HG03342 (cell line): Measurements from ENCODE around the gene POLL.
"Not testable (repeated sequence)": the region's sequence is repeated elsewhere in the genome, so short reads cannot be mapped to it uniquely, and the experiment has no call there.

Source experiments
- ATAC-seq: cut with Tn5 transposase; IDR thresholded peaks from one replicate; pipeline ENCODE4 v1.9.1; 2021; ENCODE audit warnings: mild to moderate bottlenecking, moderate library complexity; ENCODE audit not compliant: unreplicated experiment

The POLL gene

DNA sequence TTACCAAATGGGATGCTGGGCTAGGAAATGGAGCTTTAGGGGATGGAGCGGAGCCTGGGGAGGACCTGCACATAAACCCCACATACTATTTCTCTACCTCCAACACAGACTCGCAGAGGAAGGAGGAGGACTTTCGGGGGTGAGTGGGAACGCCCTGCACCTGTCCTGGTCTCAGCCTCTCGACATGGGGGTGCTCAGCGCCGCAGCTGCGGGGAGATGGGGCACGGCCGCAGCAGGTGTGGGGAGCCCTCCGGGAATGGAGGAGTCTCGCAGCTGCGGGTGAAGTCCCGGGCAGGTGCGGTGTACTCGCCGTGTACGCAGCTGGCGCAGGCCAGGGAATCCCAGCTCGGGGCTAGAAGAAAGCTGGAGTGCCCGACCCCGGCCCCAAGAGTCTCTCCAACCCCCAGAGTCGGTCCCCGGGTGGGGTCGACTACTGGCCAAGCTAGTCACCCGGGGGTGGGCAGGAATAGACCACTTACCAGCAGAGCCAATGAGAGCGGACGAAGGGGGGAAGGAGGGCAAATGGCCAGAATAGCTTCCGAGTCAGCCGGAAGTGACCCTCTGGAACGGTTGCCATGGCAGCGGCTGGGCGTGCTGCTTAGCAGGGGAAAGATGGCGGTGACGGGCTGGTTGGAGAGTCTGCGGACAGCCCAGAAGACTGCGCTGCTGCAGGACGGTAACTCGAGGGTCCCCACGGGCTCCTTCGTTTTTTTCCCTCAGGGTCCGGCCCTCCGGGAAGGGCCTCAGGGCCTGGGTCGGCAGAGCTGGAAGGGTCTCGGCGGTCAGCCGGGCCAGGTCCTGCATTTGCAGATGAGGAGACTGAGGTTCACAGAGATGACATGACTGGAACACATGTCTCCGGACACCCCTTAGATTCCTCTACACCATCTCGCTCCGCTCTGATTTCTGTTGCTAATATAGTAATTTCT, at the start of gene POLL, which contains the start of gene DPCD:
POLL (minus strand) TSS at position 533 of the 929 bp plus-strand sequence. CDS start 897 bp downstream, outside the sequence.
DPCD (plus strand) TSS at position 597 of the 929 bp plus-strand sequence; CDS start at position 613, 16 bp downstream.
- ATAC-seq: peak; percentile 97

DNA sequence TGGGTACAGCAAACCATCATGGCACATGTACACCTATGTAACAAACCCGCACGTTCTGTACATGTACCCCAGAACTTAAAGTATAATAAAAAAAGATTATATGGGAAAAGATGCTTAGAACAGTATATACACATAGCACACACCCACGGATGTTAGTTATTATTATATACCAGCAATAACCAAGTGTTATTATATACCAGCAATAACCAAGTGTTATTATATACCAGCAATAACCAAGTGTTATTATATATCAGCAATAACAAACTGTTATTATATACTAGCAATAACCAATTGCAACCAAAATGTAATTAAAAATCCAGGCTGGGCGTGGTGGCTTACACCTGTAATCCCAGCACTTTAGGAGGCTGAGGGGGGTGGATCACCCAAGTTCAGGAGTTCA, 45.5 kb upstream of the POLL start:
- not testable (repeated sequence) for ATAC-seq

DNA sequence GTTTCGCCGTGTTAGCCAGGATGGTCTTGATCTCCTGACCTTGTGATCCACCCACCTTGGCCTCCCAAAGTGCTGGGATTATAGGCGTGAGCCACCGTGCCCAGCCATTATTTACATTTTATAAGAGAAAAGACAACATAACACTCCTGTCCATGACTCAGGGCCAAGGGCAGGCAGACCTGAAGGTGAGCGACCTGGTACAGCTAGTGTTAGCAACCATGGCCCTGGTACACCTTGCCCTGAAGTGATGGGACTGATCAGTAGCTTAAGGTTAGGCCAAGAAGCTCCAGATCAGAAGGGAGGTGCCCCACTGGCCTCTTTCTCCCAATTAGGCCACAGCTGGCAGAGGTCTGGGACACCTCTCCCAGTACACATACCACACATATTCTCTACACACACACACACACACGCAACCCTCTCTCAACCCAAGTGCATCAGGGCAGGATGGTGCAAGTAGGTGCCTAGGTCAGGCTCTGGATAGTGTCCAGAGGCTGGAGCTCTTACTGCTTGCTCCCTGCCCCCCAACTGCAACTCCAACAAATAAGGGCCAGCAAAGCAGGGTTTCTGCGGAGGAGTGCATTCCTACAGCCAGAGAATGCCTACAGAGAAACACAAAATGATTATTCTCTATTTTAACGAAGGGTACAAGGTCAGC, 43.9 kb upstream of the POLL start:
- no peak for ATAC-seq

DNA sequence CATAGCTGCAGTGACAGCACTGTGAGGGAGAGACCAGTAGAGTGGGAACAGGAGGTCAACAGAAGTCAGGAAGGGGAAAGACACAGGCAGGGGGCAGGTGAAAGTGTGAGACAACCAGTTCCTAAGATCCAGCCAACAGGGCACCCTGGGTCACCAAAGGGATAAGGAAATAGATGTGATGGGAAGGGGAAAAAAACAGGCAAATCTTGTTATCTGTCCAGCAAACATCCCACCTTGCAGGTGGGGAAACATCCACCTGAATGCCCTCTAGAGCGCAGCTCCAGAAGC, 42.5 kb upstream of the POLL start:
- ATAC-seq: no peak

DNA sequence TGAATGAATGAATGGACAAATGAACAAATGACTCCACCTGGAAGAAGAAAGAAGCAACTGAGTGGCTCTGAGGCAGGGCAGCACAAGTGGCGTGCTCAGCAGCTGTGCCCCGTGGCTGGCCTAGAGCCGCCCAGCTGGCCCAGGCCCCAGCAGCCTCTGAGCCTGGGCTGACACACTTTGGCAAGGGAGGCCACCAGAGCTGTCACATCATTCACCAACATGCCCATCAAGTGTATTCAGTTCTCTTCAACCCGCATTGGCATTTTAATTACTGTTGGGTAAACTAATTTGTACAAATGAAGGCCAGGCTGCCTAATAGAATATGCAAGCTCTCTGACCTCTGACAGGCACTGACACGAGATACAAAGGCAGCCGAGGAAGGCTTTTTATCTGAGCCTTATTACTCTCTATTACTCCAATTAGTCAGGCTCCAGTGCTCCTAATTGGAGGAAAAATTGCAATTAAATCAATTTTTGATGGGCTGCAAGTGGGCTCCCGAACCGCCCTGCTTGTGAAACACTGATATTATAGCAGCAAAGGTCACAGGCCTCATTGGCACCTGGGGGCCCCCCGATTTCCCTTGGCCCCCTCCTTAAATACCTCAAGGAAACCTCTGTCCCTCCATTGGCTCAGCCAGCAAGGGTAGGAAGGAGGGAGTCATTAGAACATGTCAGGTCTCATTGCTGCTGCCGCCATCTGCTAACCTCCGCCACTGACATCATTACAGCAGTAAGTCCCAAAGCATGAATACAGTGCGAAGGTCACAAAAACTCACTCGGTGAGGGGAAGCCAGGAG, 42.0 kb upstream of the POLL start:
- no peak for ATAC-seq

DNA sequence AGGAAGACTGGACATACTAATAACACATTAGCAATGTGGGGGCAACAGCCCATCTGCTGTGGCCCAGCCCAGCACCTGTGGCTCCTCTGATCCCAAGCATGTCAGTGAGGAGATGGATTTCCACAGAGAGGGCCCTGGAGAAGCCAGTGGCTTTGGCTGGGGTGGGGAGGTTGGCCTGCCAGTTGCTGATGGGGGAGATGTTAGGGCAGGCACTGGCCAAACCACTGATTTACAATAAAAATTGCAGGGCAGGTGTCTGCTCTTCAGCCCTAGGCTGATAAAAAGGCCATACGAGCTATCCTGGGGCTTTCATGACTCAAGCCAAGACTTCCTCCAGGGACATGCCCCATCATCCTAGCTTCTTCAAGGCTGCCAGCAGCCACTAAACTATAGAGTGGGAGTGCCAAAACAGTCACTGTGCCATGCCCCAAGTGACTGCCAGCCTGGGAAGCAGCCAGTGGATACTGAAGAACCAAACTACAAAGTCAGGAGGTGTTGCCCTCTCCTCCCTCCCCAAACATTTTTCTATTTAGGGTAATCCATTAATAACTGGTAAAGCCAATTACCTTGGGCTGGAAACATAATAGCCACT, 37.9 kb upstream of the POLL start:
- no peak for ATAC-seq

DNA sequence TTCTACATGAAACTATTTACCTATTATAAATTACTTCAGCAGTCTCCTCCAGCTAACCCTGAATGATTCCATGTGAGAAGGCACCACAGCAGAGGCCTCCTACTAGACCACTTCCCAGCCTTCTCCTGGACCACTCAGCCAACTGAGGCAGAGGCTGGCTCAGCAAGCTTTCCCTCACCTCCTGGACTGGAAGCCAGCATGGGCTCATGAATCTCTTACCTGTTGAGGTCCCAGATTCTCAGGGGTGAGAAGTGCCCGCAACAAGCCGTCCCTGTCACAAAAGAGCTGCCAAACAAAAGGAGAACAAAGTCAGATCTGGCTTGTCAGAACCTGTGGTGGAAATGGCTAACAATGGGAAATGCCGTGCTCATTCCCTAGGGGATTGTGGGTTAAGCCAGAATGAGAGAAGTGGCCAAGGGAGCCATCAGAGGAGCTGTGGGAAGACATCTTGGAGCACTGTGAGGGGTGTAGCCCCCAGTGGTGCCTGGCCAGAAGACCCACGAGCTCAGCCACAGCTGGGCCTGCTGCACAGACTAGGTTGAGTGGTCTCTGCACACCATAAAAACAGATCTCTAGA, 36.6 kb upstream of the POLL start:
- no peak for ATAC-seq

DNA sequence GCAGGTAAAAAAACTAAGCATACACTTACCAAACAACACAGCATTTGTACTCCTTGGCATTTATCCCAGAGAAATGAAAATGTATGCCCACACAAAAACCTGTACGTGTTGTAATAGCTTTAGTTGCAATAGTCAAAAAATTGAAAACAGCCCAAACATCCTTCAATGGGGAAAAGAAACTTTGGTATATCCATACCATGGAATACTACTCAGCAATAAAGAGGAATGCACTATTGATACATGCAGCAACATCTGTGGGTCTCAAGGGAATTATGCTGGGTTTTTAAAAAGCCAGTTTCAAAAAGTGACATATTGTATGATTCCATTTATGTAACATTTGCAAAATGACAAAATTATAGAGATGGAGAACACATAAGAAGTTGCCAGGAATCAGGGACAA, 35.5 kb upstream of the POLL start:
- no peak for ATAC-seq

DNA sequence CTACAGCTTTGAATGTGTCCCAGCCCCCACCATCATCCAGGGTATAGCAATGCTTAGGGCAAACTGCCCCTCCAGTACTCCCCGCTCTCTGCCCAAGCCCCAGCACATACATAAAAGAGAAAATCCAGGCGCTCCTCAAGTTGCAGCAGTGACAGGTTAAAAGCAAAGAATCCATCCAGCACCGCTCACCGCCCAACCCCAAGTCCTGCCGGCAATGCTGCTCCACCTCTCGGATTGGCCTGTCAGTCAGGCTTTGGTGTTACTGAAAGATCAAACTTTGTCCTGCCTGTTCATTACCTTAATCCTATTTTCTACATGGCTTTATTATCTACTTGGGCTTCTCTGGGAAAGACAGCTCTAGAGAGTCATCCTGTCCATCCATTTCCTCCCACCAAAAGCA, 31.9 kb upstream of the POLL start:
- no peak for ATAC-seq

DNA sequence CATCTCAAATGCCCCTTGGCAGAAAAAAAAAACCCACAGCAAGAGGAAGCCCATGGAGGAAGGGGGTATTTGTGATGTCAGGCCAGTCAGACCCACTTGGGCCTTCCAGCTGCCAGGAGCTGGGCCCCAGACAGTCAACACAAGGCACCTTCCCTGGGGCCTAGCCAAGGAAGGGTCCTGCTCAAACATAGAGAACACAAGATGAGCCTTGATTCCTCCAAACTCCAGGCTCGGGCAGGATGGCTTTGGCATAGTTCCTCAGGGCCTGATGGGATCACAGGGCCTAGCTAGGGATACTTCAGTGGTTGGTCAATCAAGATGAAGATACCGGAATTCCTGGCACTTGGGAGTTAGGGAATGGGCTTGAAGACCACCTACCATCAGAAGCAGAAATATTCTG, 30.8 kb upstream of the POLL start:
- ATAC-seq: no peak

DNA sequence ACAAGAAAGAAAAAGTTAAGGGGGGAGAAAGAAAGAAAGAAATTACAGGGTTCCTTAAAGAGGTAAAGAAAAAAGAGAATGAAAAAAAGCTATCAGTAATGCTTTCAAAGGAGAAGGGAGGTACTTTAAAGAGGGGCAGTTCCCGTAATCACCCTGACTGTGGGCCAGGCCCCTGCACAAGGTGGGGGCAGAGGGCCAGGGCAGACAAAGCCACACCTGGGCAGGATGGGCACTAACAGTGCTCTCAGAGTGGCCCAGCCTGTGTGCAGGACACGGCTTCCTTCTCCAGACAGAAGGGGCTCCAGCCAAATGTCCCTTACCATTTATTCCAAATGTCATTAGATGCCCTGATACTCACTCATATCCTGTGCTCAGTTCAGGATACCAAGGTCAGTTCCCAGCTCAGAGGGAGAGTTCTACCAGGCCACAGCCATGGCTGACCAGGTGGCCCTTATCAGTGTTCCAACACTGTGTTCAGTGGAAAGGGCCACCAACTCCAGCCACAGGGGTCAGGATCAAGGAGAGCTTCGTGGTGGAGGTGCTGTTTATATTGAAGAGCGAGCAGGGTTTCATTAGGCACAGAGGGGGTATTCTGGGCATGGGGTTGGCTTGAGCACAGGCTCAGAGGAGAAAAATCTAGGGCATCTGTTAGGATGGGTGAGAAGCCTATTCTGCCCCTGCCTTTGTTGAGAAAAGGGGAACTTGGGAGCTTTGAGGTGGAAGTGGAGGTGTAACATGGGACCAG, 29.9 kb upstream of the POLL start:
- peak; percentile 23 for ATAC-seq

DNA sequence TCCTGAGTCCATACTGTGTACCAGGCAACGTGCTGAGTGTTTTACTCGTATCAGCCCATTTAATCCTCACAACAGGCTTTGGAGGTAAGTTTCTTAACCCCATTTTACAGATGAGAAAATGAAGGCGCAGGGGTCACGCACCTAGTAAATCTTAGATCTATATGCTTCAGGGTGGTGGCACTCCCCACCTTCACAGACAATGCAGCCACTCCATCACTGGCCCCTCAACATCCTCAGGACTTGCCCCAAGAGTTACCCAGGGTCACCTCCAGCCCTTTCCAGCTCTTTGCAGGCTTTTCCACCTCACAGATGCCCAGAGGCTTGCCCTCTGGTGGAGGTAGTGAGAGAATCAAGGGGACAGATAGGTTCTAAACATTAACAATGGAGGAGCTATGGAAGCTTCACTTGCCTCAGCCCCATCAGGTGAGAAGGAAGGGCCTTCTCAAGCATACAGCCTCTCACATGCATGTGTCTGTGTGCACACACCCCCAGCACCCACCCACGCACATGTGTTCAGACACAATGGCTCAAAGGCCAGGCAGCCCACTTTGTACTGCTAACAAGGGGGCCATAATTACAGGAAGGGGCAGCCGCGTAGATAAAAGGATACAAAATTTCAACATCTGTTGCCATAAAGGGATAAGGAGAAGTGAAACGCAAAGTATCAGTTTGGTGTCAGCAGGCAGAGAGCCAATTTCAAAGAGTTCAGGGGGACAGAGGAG, 29.2 kb upstream of the POLL start:
- peak; percentile 50 for ATAC-seq

DNA sequence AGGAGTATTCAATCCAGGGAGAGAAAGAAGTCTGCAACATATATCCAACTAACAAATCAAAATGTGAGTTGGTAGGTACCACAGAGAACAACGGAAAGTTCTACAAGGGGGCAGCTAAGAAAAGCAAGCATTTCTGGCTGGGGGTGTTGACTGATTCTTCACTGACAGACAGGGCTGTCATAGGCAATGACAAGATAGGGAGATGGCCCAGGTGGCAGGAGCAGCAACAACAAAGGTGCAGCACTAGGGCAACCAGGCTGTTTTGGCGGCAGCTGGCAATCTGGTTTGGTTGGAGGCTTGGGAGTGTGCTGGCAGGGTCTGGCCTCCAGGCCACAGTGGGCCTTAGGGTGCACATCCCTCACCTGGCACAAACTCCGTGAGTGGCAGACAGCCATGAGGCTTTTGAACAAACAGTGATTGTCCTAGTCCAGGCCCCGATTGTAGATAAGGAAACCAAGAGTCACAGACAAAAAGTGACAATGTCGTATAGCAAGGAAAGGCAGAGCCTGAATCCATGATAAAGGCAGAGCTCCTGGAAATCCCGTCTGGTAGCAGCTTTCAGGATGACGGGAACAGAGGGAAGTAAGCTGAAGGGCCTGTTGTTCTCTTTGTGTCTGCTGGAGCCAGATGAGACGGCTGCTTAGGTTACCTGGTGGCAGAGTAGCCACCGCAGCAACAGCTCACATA, 28.5 kb upstream of the POLL start:
- no peak for ATAC-seq

DNA sequence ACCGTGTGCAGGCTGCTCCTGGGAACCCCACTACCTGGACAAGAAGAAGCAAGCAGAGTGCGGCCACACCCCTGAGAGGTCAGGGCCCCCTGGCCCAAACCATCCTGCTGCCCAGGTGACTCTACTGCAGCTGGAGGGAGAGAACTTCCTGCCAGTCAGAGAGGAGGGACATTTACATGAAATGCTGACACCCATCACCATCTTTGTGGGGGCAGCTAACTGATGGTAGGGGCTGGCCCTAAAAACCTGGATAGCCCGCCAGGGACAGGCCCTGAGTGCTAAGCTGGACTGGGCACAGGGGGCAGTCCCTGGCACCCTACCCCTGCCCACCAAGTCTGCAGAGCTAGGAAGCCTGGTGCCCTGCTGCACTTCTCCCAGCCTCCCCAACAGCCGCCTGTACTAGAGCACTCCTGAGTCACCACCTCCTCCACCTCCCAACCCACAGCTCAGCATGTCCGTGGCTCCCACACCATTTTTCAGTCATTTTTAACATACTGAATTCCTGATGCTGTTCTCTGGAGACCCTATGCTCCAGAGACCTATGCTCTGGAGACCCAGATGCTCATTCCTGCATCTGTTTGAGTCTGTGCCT, 27.6 kb upstream of the POLL start:
- no peak for ATAC-seq

DNA sequence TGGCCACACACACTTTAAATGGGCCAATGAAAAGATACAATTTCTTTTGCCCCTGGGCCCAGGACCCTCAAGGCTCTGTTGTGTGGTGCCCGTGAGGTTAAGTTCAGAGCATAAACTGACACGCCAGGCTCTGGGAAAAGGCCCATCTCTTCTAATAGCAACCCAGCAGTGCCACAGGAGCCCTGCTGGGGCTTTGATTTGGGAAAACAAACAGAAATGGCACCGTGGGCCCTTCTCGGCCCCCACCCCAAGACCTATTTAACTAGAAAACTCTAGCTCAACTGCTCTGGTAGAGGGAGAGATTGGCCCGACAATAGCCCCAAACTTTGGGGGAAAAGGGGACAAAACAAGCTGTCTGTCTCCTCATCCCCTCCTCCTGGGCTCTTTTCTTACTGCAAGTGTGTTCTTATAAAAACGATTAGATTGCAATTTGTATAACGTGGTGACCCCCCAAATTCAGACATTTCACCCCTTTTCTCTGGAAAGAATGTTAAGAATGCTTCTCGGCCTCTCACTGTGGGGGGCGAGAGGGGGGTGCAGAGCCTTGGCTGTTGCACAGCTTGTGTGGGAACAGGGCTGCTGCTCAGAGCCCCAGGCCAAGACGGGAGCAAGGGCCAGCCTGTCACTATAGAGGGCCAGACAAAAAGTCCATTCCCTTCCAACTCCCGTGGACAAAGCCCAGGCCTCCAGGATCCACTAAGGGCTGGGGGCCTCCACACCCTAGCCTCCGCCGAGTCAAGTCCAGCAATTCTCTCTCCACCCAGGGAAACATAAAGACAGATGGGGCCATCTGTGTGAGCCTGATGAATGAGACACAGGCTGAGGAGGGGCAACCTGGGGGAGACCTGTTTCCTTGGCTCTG, 26.8 kb upstream of the POLL start:
- no peak for ATAC-seq

DNA sequence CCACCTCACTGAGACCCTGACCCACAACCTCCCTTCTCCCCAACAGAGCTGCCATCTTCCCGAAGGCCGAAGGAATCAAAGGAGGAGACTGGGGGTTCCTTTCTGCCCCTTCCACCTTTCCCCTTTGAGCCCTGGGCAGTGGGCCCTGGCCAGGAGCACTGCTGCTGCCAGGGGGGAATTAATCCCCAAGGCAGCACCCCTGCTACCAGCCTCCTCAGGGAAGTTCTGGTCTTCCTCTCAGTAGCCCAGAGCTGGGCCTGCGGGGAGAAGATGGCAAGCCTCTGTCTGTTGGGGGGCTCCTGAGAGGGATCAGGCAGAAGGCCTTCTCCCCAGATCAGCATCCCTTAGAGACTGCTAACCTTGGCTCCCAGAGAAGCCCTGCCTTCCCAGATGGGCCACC, 25.6 kb upstream of the POLL start:
- no peak for ATAC-seq

DNA sequence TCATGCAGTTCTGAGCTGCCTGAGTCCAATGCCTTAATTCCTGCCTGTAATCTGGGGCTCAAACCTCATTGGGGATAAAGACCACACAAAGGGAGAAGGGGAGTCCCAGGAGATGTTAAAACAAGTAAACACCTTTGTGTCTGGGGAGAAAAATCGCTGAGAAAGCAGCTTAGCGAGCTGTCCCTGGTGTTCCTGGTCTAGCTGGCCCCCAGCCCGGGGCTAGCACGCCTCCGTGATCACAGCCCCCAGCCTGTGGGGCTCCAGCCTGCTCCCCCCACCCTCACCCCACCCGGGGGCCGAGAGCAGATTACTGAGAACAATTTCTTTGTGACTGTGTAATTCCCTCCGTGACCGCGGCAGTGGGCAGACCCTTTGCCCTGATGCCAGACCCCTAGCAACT, 24.8 kb upstream of the POLL start:
- no peak for ATAC-seq

DNA sequence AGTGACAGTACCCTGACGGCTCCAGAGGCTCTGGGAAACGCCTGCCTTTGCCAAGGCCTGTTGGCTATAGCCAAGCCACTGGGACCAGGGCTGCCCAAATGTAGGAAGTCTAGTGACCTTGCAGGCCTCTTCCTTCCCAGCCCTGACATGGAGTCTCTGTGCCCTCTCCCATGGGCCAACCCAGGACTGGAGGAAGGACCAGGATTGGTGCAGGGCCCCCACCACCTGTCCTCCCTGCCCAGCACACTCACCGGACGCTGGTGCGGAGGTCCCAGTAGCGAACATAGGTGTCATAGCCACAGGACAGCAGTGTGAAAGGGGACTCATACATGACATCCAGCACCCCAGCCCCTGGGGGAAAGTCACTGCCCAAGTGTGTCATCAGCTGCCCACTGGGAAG, 24.0 kb upstream of the POLL start:
- ATAC-seq: no peak
